ENCODE measurements around the gene THRB.

DNA sequence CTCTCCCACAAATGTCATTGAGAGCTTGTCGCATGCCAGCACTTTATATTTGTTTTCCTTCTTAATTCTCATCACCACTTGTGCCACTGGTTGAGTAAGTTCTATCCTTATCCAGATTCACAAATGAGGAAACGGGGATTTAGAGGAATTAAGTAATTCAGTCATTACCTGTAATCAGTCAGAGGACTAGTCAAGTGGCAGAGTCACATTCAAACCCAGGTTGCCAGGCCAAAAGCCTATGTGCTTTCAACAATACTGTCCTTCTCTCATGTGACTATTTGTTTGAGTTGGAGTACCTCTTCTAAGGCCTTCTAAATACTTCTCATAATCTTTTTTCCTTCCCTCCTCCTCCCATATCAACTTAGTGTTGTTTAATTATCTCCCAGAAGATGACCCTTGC lies 76.9 kb downstream of the THRB start:
- no peak for TF ChIP-seq POLR2A (IDR thresholded peaks at IDR 0.05)
- no peak for TF ChIP-seq POLR2AphosphoS5 (IDR thresholded peaks at IDR 0.05)
